Body of pancreas (tissue), 4 donors: Measurements from ENCODE around the gene ZBED1.

Source experiments
- POLR2A ChIP-seq, 3 donors: fragments of 450-650 bp; IDR thresholded peaks; one replicate each; pipeline ENCODE4 v1.6.1; 2016; ENCODE audit warnings: antibody characterized with exemption in 3 of 3, mild to moderate bottlenecking in 2 of 3
- TF ChIP-seq, protein P1 (sequence below), 7 experiments: fragments of 450-650 bp in 4 of 7; fragments of 200-600 bp in 3 of 7; sonication (generic) in 3 of 7; IDR thresholded peaks; one replicate each; pipeline ENCODE4 v1.5.1; 2016 to 2019; ENCODE audit warnings: antibody characterized with exemption in 7 of 7

DNA sequence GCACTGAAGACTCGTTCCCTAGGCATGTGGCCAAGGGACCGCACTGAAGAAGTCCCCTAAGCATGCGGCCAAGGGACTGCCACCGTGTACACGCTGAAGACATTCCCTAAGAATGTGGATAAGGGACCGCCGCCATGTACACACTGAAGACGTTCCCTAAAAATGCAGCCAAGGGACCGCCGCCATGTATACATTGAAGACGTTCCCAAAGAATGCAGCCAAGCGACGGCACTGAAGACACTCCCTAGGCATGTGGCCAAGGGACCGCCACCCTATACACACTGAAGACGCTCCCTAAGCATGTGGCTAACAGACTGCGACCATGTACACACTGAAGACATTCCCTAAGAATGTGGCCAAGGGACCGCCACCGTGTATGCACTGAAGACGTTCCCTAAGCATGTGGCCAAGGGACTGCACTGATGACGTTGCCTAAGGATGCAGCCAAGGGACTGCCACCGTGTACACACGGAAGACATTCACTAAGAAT is 31.5 kb downstream of the ZBED1 start:
- no peak for TF ChIP-seq POLR2A (IDR thresholded peaks at IDR 0.05)
- TF ChIP-seq, protein P1, sequence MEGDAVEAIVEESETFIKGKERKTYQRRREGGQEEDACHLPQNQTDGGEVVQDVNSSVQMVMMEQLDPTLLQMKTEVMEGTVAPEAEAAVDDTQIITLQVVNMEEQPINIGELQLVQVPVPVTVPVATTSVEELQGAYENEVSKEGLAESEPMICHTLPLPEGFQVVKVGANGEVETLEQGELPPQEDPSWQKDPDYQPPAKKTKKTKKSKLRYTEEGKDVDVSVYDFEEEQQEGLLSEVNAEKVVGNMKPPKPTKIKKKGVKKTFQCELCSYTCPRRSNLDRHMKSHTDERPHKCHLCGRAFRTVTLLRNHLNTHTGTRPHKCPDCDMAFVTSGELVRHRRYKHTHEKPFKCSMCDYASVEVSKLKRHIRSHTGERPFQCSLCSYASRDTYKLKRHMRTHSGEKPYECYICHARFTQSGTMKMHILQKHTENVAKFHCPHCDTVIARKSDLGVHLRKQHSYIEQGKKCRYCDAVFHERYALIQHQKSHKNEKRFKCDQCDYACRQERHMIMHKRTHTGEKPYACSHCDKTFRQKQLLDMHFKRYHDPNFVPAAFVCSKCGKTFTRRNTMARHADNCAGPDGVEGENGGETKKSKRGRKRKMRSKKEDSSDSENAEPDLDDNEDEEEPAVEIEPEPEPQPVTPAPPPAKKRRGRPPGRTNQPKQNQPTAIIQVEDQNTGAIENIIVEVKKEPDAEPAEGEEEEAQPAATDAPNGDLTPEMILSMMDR (IDR thresholded peaks at IDR 0.05) = no peak
